Omental fat pad (tissue), 4 donors: Measurements from ENCODE around the gene INTS11. TPM values are rescaled to one million over a fixed set of nuclear protein-coding genes. Genes with fewer than 3 reads are reported as not detected.
A peak's percentile ranks its signal among the peaks of the same experiment; 100 is the strongest.

ENCODE experiments used
- ATAC-seq: fragments of 150-250 bp; one replicate; pipeline ENCODE4 v1.9.1; 2016; ENCODE audit warnings: mild to moderate bottlenecking, moderate library complexity; ENCODE audit not compliant: low FRiP score
- DNase-seq: peaks from one replicate; pipeline ENCODE4 v3.0.0-alpha.2; 2019; ENCODE audit warnings: low spot score
- total RNA-seq, 4 donors: library from RNA; depleted of rRNA; stranded (reverse); fragments of >200 nt; gene quantifications; one replicate each; pipeline ENCODE4 v1.1.0, GENCODE V29; 2016
- TF ChIP-seq, protein P1 (sequence below), 3 donors: fragments of 450-650 bp; IDR thresholded peaks; one replicate each; pipeline ENCODE4 v1.5.1; 2016 to 2017; ENCODE audit warnings: antibody characterized with exemption in 3 of 3, mild to moderate bottlenecking in 3 of 3, moderate library complexity in 2 of 3

Gene INTS11
- total RNA-seq, 4 donors from 2014 or later: 71.9 to 103 (median 86.2) TPM

DNA sequence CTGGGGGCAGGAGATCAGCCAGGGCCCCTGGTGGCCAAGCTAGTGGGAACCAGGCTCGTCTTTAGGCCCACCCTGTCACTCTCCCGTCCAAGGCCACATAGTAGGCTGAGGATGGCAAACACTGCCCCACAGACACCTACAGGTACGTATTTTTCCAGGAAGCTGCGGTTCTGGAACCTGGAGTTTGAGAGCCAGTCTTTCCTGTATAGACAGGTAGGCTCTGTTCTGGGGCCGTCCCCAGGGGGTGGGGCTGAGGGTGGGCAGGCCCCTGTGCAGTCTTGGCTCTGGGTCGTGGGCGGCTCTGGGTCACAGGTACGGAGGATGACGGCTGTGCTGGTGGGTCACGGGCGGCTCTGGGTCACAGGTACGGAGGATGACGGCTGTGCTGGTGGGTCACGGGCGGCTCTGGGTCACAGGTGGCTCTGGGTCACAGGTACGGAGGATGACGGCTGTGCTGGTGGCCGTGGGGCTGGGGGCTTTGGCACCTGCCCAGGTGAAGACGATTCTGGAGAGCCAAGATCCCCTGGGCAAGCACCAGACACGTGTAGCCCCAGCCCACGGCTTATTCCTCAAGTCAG, 13.9 kb downstream of the INTS11 start:
- TF ChIP-seq, protein P1, sequence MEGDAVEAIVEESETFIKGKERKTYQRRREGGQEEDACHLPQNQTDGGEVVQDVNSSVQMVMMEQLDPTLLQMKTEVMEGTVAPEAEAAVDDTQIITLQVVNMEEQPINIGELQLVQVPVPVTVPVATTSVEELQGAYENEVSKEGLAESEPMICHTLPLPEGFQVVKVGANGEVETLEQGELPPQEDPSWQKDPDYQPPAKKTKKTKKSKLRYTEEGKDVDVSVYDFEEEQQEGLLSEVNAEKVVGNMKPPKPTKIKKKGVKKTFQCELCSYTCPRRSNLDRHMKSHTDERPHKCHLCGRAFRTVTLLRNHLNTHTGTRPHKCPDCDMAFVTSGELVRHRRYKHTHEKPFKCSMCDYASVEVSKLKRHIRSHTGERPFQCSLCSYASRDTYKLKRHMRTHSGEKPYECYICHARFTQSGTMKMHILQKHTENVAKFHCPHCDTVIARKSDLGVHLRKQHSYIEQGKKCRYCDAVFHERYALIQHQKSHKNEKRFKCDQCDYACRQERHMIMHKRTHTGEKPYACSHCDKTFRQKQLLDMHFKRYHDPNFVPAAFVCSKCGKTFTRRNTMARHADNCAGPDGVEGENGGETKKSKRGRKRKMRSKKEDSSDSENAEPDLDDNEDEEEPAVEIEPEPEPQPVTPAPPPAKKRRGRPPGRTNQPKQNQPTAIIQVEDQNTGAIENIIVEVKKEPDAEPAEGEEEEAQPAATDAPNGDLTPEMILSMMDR (IDR thresholded peaks at IDR 0.05): no peak
- DNase-seq: no peak
- ATAC-seq: no peak

DNA sequence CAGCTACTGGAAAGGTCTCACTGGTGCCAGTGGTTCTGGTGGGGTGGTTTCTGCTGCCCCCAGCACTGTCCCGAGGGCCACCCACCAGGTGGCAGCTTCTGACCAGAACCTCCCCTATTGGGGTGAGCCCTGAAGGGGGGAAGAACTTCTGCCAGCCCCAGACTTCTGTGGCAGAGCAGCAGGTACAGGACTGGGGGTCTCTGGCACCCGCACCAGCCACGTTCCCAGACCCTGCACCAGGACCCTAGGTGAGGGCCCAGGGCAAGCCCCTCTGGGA, 14.4 kb downstream of the INTS11 start:
- no peak for DNase-seq
- no peak for ATAC-seq
- TF ChIP-seq, protein P1 (IDR thresholded peaks at IDR 0.05): no peak

DNA sequence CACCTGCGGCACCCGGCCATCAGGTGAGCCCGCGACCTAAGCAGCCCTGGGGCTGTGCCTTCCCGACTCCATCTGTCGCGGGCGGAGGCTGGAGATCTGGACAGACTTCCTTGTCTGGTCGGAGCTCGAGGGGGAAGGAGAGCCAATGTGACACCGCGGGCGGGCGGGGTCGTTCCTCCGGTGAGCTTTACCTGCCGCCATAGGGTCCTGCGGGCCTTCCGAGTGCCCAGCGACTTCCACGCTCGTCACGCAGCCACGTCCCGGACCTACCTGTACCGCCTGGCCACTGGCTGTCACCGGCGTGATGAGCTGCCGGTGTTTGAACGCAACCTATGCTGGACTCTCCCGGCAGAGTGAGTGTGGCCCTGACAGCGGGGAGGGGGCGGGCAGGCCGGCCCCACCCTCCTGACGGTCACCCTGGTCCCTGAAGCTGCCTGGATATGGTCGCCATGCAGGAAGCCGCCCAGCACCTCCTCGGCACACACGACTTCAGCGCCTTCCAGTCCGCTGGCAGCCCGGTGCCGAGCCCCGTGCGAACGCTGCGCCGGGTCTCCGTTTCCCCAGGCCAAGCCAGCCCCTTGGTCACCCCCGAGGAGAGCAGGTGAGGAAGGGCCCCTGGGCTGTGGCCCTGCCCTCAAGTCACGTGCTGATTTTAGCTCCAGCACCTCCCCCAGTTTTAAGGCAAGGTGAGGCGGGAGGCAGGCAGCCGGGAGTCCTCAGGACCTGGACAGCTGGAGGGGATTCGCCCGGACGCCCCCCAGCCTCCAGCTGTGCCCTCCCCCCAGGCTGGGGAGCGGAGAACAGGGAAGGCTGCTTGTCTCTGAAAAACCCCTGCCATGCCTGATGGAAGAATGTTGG, 15.0 kb downstream of the INTS11 start:
- no peak for DNase-seq
- TF ChIP-seq, protein P1 (IDR thresholded peaks at IDR 0.05): no peak
- no peak for ATAC-seq

DNA sequence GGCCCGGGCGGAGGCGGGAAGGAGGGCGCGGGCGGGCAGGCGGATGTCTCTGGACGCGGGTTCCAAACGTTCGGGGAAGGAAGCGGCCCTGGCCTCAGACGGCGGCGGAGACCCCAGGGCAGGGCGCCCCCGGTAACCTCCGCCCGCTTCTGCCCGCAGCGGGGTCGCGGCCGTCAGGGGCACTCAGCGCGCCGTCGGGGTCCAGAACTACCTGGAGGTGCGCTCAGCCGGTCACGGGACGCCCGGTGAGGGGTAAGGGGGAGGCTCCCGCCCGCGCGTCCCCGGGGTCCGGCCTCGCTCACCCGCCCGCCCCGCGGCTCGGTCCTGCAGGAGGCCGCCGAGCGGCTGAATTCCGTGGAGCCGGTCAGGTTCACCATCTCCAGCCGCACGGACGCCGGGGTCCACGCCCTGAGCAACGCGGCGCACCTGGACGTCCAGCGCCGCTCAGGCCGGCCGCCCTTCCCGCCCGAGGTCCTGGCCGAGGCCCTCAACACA, 15.7 kb downstream of the INTS11 start:
- TF ChIP-seq, protein P1 (IDR thresholded peaks at IDR 0.05): no peak
- DNase-seq (no peak), ATAC-seq (no peak)

DNA sequence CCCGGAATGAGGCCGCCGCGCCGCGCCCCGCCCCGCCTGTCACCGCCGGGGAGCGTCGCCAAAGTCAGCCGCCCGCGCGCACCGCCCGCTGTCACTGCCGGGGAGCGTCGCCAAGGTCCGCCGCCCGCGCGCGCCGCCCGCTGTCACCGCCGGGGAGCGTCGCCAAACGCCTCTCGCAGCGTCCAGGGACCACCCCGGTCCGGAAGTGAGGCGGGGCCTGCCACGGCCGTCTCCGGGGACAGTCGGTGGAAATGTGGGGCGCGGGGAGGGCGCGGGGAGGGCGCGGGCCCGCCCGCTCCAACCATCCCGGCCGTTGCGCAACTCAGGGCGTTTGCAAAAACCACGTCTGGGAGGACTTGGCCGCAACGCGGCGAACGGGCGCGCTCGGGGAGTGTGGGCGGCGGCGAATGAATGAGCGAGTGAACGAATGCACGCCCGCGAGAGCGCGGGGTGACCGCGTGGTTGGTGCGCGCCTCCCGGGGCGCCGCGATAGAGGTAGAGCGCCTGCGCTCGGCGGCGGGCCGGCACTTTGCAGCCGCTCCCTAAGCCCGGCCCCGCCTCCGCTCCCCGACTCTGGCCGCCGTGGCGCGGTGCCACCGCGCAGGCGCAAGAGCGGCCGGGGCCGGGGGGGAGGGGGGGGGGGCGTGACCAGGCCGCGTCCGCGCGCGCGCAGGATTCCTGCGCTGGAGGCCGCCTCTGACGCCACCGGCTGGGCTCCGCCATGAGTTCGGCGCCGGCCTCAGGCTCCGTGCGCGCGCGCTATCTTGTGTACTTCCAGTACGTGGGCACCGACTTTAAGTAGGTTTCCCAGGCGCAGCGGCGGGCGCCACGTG, 16.3 kb downstream of the INTS11 start, which contains the start of the genes ACAP3 and PUSL1:
TSS of gene ACAP3 (minus strand) at position 8 of the 833 bp plus-strand sequence. CDS start 115 bp downstream, outside the sequence.
TSS of gene PUSL1 (plus strand) at position 675 of the 833 bp plus-strand sequence. CDS start at position 722, 47 bp downstream.
- ATAC-seq: peak; percentile 63
- DNase-seq: peak; percentile 79
- TF ChIP-seq, protein P1 (IDR thresholded peaks at IDR 0.05): no peak

DNA sequence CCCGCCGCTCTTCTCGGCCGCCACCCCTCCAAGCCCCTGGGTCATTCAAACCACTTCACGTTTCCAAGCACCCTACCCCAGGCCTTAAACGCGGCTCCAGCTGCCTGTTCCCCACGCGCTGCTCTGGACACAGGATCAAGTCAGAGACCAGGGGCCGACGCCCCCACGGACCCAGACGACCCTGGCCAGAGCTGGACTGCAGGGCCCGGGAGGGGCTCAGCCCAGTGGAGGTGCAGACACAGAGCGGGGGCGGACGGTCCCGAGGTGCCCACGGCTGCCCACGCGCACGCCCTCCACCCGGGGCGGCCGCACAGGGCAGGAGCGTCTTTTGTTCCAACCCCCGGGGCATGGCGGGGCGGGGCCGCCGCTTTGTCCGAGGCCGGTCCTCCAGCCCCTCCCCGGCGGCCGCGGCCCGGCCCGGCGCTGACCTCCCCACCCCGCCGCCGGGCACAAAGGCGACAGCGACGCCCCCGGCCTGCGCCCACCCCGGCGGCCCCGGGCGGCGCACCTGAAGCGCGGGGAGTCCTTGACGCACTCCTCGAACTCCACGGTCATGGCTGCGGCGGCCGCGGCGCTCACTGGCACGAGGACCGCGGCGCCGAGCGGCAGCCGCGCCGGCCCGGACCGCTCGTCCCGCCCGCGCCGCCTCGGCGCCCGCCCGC, 17.1 kb downstream of the INTS11 start:
- ATAC-seq (peak; percentile 5), DNase-seq (no peak)
- TF ChIP-seq, protein P1 (IDR thresholded peaks at IDR 0.05): no peak
